HepG2 (cell line): ENCODE data around the gene AGAP1. TPM values are rescaled to one million over a fixed set of nuclear protein-coding genes. Genes with fewer than 3 reads are reported as not detected.

Experiments used
- ATAC-seq: fragments of 200-7000 bp; cut with Tn5 transposase; 3 replicates; pipeline ENCODE4 v1.9.1; 2020; ENCODE audit warnings: mild to moderate bottlenecking, moderate library complexity
- BruUV-seq: library from RNA; stranded (reverse); fragments of 400-500 nt; replicated peaks from 2 replicates; lab custom pipeline; 2021; lab: Mats Ljungman, UMichigan
- CTCF ChIA-PET: fragments of 300-600 bp; formaldehyde crosslinking; extraction: SDS; loops from one replicate; lab custom pipeline; 2021; ENCODE audit warnings: low total read pairs, inconsistent platforms, low intra/inter-chr PET ratio; lab: Yijun Ruan, JAX
- POLR2A ChIA-PET: fragments of 350-600 bp; sonication (Branson Sonifier 250); formaldehyde crosslinking; loops from one replicate; lab custom pipeline; 2020; ENCODE audit warnings: antibody characterized with exemption, inconsistent platforms; lab: Yijun Ruan, JAX
- DNase-seq: peaks from one replicate; pipeline ENCODE4 v3.0.0-alpha.2; 2015; ENCODE audit warnings: low spot score
- FAIRE-seq: peaks from 3 replicates; lab custom pipeline; 2011; peaks lifted over from hg19 to GRCh38; lab: Jason Lieb, UNC
- H2AFZ ChIP-seq: one replicate; pipeline ENCODE4 v1.6.1; 2011; ENCODE audit warnings: low read length, inconsistent platforms
- H3K27ac ChIP-seq: fragments of 300-600 bp; 3 replicates; pipeline ENCODE4 v1.8.0; 2011; ENCODE audit warnings: mixed run types, mild to moderate bottlenecking, mixed read lengths, low read length, inconsistent platforms; ENCODE audit not compliant: insufficient read depth; ENCODE audit errors: extremely low read length
- H3K27me3 ChIP-seq, 2 experiments: fragments of 200-600 bp in 1 of 2; 2 replicates in 1 of 2; 3 replicates in 1 of 2; pipeline versions ENCODE4 v1.6.0 to v1.8.0; 2011; ENCODE audit warnings: low read length in 2 of 2, mild to moderate bottlenecking in 2 of 2, moderate library complexity in 2 of 2, inconsistent platforms in 1 of 2; ENCODE audit not compliant: insufficient read depth in 2 of 2, control insufficient read depth in 1 of 2
- H3K36me3 ChIP-seq, 2 experiments: fragments of 200-600 bp in 1 of 2; replicated peaks in 1 of 2; 2 replicates in 1 of 2; 3 replicates in 1 of 2; pipeline versions ENCODE4 v1.5.1 to v1.8.0; 2011; ENCODE audit warnings: low read length in 2 of 2, inconsistent platforms in 1 of 2; ENCODE audit not compliant: insufficient read depth in 2 of 2, control insufficient read depth in 1 of 2
- H3K4me1 ChIP-seq: 2 replicates; pipeline ENCODE4 v1.5.1; 2012; ENCODE audit warnings: low read length, inconsistent platforms; ENCODE audit not compliant: insufficient read depth
- H3K4me2 ChIP-seq: 2 replicates; pipeline ENCODE4 v1.6.0; 2011; ENCODE audit warnings: low read depth, low read length, inconsistent platforms
- H3K4me3 ChIP-seq, 3 experiments: fragments of 200-600 bp in 1 of 3; sonication (generic), shearing (Covaris generic) in 1 of 3; replicated peaks in 1 of 3; 2 replicates each; pipeline ENCODE4 v1.5.1; 2011 to 2016; ENCODE audit warnings: low read length in 3 of 3, inconsistent platforms in 2 of 3, low read depth in 2 of 3, mild to moderate bottlenecking in 2 of 3, control low read depth in 1 of 3, mixed read lengths in 1 of 3; ENCODE audit not compliant: insufficient read depth in 1 of 3
- H3K79me2 ChIP-seq: one replicate; pipeline ENCODE4 v1.6.1; 2011; ENCODE audit warnings: low read length, inconsistent platforms; ENCODE audit not compliant: insufficient read depth
- H3K9ac ChIP-seq: 2 replicates; pipeline ENCODE4 v1.6.0; 2011; ENCODE audit warnings: mild to moderate bottlenecking, low read depth, low read length, inconsistent platforms; ENCODE audit not compliant: insufficient read depth
- H3K9me3 ChIP-seq: 2 replicates; pipeline ENCODE4 v1.5.1; 2012; ENCODE audit warnings: mild to moderate bottlenecking, low read length
- H4K20me1 ChIP-seq: 2 replicates; pipeline ENCODE4 v1.6.0; 2011; ENCODE audit warnings: inconsistent platforms, mild to moderate bottlenecking, low read length, moderate library complexity; ENCODE audit not compliant: insufficient read depth
- GLI4 ChIP-seq: sonication (generic); formaldehyde crosslinking; IDR thresholded peaks from 2 replicates; pipeline ENCODE4 v1.5.1; 2020; ENCODE audit warnings: missing genetic modification reagents, mild to moderate bottlenecking, moderate library complexity, borderline replicate concordance
- SOX13 ChIP-seq, 3 experiments: fragments of 450-650 bp in 1 of 3; sonication (generic) in 1 of 3; formaldehyde crosslinking in 1 of 3; IDR thresholded peaks in 2 of 3; conservative IDR thresholded peaks in 1 of 3; 2 replicates each; pipeline versions ENCODE4 v1.5.0 to v1.6.1; 2016 to 2020; ENCODE audit warnings: antibody characterized with exemption in 1 of 3, mild to moderate bottlenecking in 1 of 3, missing compliant biosample characterization in 1 of 3, missing genetic modification reagents in 1 of 3, moderate library complexity in 1 of 3
- SP4 ChIP-seq: sonication (generic); formaldehyde crosslinking; IDR thresholded peaks from 2 replicates; pipeline ENCODE4 v1.8.1; 2023; ENCODE audit warnings: mild to moderate bottlenecking, missing genetic modification reagents
- XRCC5 ChIP-seq: fragments of 200-400 bp; formaldehyde crosslinking; optimal IDR thresholded peaks from 2 replicates; pipeline ENCODE3; 2017; ENCODE audit warnings: mild to moderate bottlenecking, low read length
- ZBTB38 ChIP-seq: sonication (generic); formaldehyde crosslinking; IDR thresholded peaks from 2 replicates; pipeline ENCODE4 v1.5.1; 2020; ENCODE audit warnings: mild to moderate bottlenecking, missing genetic modification reagents
- WGBS: methylation state at CpG from one replicate; pipeline ENCODE4 v1.1.6; 2017; ENCODE audit warnings: low lambda C conversion rate; 5-methylcytosine and 5-hydroxymethylcytosine counted together
- in situ Hi-C: cut with HindIII; loops from 2 replicates; pipeline ENCODE4 v1.10.0; 2017; ENCODE audit warnings: low pct_unique_long_range_greater_than_20kb; ENCODE audit not compliant: extremely low pct_ligation_motif_present
- intact Hi-C: fragments of 100-400 bp; cut with micrococcal nuclease; formaldehyde crosslinking; loops from one replicate; pipeline ENCODE4 v1.10.0; 2022; ENCODE audit not compliant: unreplicated experiment
- polyA plus RNA-seq, 8 experiments: library from polyadenylated mRNA; depleted of rRNA in 3 of 8; stranded (reverse) in 7 of 8; unstranded in 1 of 8; fragments of >200 nt; fragmentation: Illumina TruSeq in 4 of 8; extraction: Trizol in 4 of 8; gene quantifications; 2 replicates each; pipeline versions ENCODE4 v1.2.1 to v1.2.3, GENCODE V29; 2011 to 2016; ENCODE audit warnings: low read depth in 4 of 8, missing spikeins in 1 of 8, mixed read lengths in 1 of 8; ENCODE audit not compliant: insufficient read depth in 1 of 8
- total RNA-seq, 5 experiments: library from RNA; depleted of rRNA; stranded (reverse); fragments of >200 nt; fragmentation: Illumina TruSeq; extraction: Trizol; gene quantifications; 2 replicates each; pipeline ENCODE4 v1.2.3, GENCODE V29; 2016; ENCODE audit warnings: low read depth in 1 of 5
- TF ChIP-seq, protein P1 (sequence below): IDR thresholded peaks from 2 replicates; pipeline ENCODE4 v1.6.1; 2016; ENCODE audit warnings: control low read depth
- TF ChIP-seq, protein P2 (sequence below): IDR thresholded peaks from 2 replicates; pipeline ENCODE4 v1.6.1; 2016; ENCODE audit warnings: low read depth, missing genetic modification reagents, missing compliant biosample characterization

AGAP1 gene
- total and polyA plus RNA-seq, 2 of the 13 experiments (the other 11 are each of a cell fraction or from before 2014, with no cell fraction given) = 21.2 to 32.7 TPM

DNA sequence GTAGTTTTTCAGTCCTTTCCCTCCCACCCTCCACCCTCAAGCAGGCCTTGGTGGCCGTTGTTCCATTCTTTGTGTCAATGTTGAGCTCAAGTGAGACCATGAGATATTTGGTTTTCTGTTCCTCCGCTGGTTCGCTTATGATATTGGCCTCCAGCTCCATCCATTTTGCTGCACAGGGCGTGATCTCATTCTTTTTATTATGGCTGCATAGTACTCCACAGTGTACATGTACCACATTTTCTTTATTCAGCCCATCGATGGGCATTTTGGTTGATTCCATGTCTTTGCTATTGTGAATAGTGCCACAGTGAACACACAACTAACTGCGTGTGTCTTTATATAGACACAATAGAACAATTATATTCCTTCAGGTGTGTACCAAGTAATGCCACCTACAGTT, 14.1 kb downstream of the AGAP1 start:
- H3K79me2 ChIP-seq = peaks cover 90% of the 10 kb centered on the region
- in situ Hi-C loops (no loop called here), intact Hi-C loops (no loop called here)
- no peak overlapping the region for H3K4me3 ChIP-seq
- TF ChIP-seq SOX13 (IDR thresholded peaks at IDR 0.05) = no peak
- no peak for TF ChIP-seq SOX13 (CRISPR knock-in tag; conservative IDR thresholded peaks at IDR 0.05 in 1 of 2, IDR thresholded peaks at IDR 0.05 in 1 of 2)
- TF ChIP-seq GLI4 (CRISPR knock-in tag) = no peak
- no peak for TF ChIP-seq SP4 (CRISPR knock-in tag)
- TF ChIP-seq, protein P1, sequence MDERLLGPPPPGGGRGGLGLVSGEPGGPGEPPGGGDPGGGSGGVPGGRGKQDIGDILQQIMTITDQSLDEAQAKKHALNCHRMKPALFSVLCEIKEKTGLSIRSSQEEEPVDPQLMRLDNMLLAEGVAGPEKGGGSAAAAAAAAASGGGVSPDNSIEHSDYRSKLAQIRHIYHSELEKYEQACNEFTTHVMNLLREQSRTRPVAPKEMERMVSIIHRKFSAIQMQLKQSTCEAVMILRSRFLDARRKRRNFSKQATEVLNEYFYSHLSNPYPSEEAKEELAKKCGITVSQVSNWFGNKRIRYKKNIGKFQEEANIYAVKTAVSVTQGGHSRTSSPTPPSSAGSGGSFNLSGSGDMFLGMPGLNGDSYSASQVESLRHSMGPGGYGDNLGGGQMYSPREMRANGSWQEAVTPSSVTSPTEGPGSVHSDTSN = no peak
- no peaks in the 10 kb centered on the region for H3K27me3 ChIP-seq
- H3K4me2 ChIP-seq = no peak overlapping the region
- no peak for DNase-seq
- no peaks in the 10 kb centered on the region; a peak in 1 of 5 replicates for H3K36me3 ChIP-seq
- H3K9ac ChIP-seq = no peak overlapping the region
- FAIRE-seq = no peak
- POLR2A ChIA-PET = no interaction called here
- no peak for ATAC-seq
- H3K27ac ChIP-seq = no peak overlapping the region
- 97% methylated on average over 6 of the region's 6 CpGs for WGBS
- peaks cover 81% of the 10 kb centered on the region for H3K4me1 ChIP-seq
- no peak overlapping the region for H2AFZ ChIP-seq
- H4K20me1 ChIP-seq = peaks cover 12% of the 10 kb centered on the region; the same call in 1 of the 2 replicates
- no peaks in the 10 kb centered on the region for H3K9me3 ChIP-seq
- CTCF ChIA-PET = no interaction called here
- no TSS peak for BruUV-seq

DNA sequence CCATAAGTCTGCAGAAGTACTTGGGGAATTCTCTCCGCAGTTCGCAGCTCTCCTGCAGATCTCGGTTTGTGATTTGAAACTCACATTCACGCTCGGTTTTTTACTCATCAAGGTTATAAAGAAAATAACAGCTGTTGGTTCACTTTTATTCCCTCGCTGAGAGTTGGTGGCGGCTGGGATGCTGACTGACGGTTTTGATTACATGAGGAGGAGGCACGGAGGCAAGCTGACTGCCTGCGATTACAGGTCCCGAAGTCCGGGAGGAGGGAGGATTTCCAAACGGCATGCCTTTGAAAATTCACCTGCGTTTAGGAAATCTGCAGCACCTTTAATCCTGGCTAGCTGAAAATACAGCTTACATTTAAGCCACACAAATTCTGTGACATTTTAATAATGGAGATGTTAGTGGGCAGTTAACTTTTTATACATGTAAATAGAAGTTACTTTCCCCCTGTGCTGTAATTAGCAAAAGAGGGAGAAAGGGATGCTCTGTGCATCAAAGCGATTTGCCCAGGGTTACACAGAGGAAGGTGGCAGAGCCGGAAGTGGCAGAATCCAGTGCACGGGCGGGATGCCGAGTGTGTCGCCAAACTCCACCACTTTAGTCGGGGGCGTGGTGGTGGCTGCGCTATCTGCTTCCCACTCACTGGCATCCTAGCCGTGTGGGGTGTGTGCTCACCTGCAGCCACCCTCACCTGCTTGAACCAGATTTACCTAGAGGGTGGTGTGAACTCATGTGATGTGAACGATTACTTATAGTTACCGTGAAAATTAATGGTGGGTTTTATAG, 14.7 kb downstream of the AGAP1 start:
- TF ChIP-seq ZBTB38 (CRISPR knock-in tag) (no peak), XRCC5 (no peak)
- TF ChIP-seq, protein P2, sequence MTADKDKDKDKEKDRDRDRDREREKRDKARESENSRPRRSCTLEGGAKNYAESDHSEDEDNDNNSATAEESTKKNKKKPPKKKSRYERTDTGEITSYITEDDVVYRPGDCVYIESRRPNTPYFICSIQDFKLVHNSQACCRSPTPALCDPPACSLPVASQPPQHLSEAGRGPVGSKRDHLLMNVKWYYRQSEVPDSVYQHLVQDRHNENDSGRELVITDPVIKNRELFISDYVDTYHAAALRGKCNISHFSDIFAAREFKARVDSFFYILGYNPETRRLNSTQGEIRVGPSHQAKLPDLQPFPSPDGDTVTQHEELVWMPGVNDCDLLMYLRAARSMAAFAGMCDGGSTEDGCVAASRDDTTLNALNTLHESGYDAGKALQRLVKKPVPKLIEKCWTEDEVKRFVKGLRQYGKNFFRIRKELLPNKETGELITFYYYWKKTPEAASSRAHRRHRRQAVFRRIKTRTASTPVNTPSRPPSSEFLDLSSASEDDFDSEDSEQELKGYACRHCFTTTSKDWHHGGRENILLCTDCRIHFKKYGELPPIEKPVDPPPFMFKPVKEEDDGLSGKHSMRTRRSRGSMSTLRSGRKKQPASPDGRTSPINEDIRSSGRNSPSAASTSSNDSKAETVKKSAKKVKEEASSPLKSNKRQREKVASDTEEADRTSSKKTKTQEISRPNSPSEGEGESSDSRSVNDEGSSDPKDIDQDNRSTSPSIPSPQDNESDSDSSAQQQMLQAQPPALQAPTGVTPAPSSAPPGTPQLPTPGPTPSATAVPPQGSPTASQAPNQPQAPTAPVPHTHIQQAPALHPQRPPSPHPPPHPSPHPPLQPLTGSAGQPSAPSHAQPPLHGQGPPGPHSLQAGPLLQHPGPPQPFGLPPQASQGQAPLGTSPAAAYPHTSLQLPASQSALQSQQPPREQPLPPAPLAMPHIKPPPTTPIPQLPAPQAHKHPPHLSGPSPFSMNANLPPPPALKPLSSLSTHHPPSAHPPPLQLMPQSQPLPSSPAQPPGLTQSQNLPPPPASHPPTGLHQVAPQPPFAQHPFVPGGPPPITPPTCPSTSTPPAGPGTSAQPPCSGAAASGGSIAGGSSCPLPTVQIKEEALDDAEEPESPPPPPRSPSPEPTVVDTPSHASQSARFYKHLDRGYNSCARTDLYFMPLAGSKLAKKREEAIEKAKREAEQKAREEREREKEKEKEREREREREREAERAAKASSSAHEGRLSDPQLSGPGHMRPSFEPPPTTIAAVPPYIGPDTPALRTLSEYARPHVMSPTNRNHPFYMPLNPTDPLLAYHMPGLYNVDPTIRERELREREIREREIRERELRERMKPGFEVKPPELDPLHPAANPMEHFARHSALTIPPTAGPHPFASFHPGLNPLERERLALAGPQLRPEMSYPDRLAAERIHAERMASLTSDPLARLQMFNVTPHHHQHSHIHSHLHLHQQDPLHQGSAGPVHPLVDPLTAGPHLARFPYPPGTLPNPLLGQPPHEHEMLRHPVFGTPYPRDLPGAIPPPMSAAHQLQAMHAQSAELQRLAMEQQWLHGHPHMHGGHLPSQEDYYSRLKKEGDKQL = no peak

More for the DNA sequence above, 14.7 kb downstream of the AGAP1 start:
- H3K36me3 ChIP-seq = no peaks in the 10 kb centered on the region; a peak in 1 of 5 replicates
- POLR2A ChIA-PET = no interaction called here
- ATAC-seq = no peak
- H3K27me3 ChIP-seq = no peaks in the 10 kb centered on the region
- in situ Hi-C loops = no loop called here
- H3K27ac ChIP-seq = no peak overlapping the region
- CTCF ChIA-PET = no interaction called here
- no TSS peak for BruUV-seq
- H3K9ac ChIP-seq = no peak overlapping the region
- H3K4me2 ChIP-seq = no peak overlapping the region
- no peak for DNase-seq
- H4K20me1 ChIP-seq = peaks cover 8% of the 10 kb centered on the region; the same call in 1 of the 2 replicates
- peaks cover 86% of the 10 kb centered on the region for H3K79me2 ChIP-seq
- intact Hi-C loops = no loop called here
- H2AFZ ChIP-seq = no peak overlapping the region
- no peak overlapping the region for H3K4me3 ChIP-seq
- no peaks in the 10 kb centered on the region for H3K9me3 ChIP-seq
- no peak for FAIRE-seq
- H3K4me1 ChIP-seq = peaks cover 83% of the 10 kb centered on the region
- 93% methylated on average over 26 of the region's 26 CpGs for WGBS
